ENCODE measurements around the gene NHERF1. TPM values are rescaled to one million over a fixed set of nuclear protein-coding genes. Genes with fewer than 3 reads are reported as not detected.

Gene NHERF1
- total RNA-seq, 2 donors from 2014 or later, result 186 to 244 TPM

DNA sequence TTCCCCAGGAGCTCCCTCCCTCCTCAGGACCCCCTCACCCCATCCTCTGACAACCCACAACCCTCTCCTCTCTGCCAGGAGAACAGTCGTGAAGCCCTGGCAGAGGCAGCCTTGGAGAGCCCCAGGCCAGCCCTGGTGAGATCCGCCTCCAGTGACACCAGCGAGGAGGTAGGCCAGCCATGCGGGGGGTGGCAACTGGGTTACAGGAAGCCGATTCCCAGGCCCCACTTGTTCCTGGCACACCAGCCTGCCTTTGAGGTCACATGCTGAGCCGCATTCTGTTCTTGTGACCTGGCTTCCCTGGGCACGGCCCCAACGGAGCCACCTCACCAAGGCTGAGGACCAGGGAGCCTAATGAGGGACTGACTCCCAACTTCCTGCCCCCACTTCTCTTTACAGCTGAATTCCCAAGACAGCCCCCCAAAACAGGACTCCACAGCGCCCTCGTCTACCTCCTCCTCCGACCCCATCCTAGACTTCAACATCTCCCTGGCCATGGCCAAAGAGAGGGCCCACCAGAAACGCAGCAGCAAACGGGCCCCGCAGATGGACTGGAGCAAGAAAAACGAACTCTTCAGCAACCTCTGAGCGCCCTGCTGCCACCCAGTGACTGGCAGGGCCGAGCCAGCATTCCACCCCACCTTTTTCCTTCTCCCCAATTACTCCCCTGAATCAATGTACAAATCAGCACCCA is 19.8 kb downstream of the NHERF1 start:
- no peaks in the 10 kb centered on the region for H3K9me3 ChIP-seq
- H3K4me3 ChIP-seq, result no peak overlapping the region
- H3K36me3 ChIP-seq, result peaks cover 4% of the 10 kb centered on the region
- intact Hi-C loops (cut with DNase I), result no loop called here
- H3K27ac ChIP-seq, result no peak overlapping the region
- H3K9ac ChIP-seq (ENCODE audit: low read depth in 2 of 2, low read length in 2 of 2), result no peak overlapping the region
- peaks cover 13% of the 10 kb centered on the region for H3K4me1 ChIP-seq
- no peaks in the 10 kb centered on the region for H3K27me3 ChIP-seq
- no peak for DNase-seq
- TF ChIP-seq CTCF (IDR thresholded peaks at IDR 0.05), result no peak

GRCh38 chr17:74768763-74769114 is 20.3 kb downstream of the NHERF1 start:
- no peaks in the 10 kb centered on the region for H3K9me3 ChIP-seq
- DNase-seq, result no peak
- TF ChIP-seq CTCF (IDR thresholded peaks at IDR 0.05), result no peak
- H3K4me3 ChIP-seq, result no peak overlapping the region
- H3K27me3 ChIP-seq, result no peaks in the 10 kb centered on the region
- H3K27ac ChIP-seq, result no peak overlapping the region
- H3K4me1 ChIP-seq, result peaks cover 8% of the 10 kb centered on the region
- H3K36me3 ChIP-seq, result peaks cover 4% of the 10 kb centered on the region
- intact Hi-C loops (cut with DNase I), result no loop called here
- H3K9ac ChIP-seq (ENCODE audit: low read depth in 2 of 2, low read length in 2 of 2), result no peak overlapping the region

GRCh38 chr17:74769266-74769855 is 20.9 kb downstream of the NHERF1 start:
- H3K4me1 ChIP-seq, result peaks cover 5% of the 10 kb centered on the region
- intact Hi-C loops (cut with DNase I), result no loop called here
- no peak overlapping the region for H3K9ac ChIP-seq (ENCODE audit: low read depth in 2 of 2, low read length in 2 of 2)
- DNase-seq, result no peak
- H3K27ac ChIP-seq, result no peak overlapping the region
- H3K27me3 ChIP-seq, result no peaks in the 10 kb centered on the region
- TF ChIP-seq CTCF (IDR thresholded peaks at IDR 0.05), result no peak
- H3K4me3 ChIP-seq, result no peak overlapping the region
- peaks cover 4% of the 10 kb centered on the region for H3K36me3 ChIP-seq
- no peaks in the 10 kb centered on the region for H3K9me3 ChIP-seq

- Histone ChIP-seq H3K4me3 (no peak overlapping the region), H3K4me1 (peaks cover 5% of the 10 kb centered on the region), H3K27me3 (no peaks in the 10 kb centered on the region), H3K36me3 (peaks cover 4% of the 10 kb centered on the region), H3K27ac (no peak overlapping the region), H3K9ac (ENCODE audit: low read depth in 2 of 2, low read length in 2 of 2) (no peak overlapping the region), H3K9me3 (no peaks in the 10 kb centered on the region)
- TF ChIP-seq CTCF (IDR thresholded peaks at IDR 0.05), result no peak
- intact Hi-C loops (cut with DNase I), result loop anchor here (2.0 kb wide), 1 partner anchor 25 kb away; no protein-coding TSS in a partner anchor
- no peak for DNase-seq
Measured at GRCh38 chr17:74769856-74770497, 21.5 kb downstream of the NHERF1 start.

GRCh38 chr17:74770498-74771318 is 22.3 kb downstream of the NHERF1 start:
- intact Hi-C loops (cut with DNase I), result loop anchor here (2.0 kb wide), 1 partner anchor 26 kb away; no protein-coding TSS in a partner anchor
- Histone ChIP-seq H3K27ac (no peak overlapping the region), H3K9ac (ENCODE audit: low read depth in 2 of 2, low read length in 2 of 2) (no peak overlapping the region)

More at GRCh38 chr17:74770498-74771318, 22.3 kb downstream of the NHERF1 start:
- no peak overlapping the region for H3K4me3 ChIP-seq
- no peaks in the 10 kb centered on the region for H3K27me3 ChIP-seq
- no peaks in the 10 kb centered on the region for H3K9me3 ChIP-seq
- peaks cover 4% of the 10 kb centered on the region for H3K36me3 ChIP-seq
- peaks cover 5% of the 10 kb centered on the region for H3K4me1 ChIP-seq
- DNase-seq, result peak; percentile 82
- TF ChIP-seq CTCF (IDR thresholded peaks at IDR 0.05), result peak; percentile 88
